T-helper 2 cell treated with Interferon-gamma antibody and Interleukin-4, amounts not matched to agents 5 μg/mL and 100 μg/mL, for 36 hours (primary cell): ENCODE data around the gene NXN.
A peak's percentile ranks its signal among the peaks of the same experiment; 100 is the strongest.
"Not testable (repeated sequence)": the region's sequence is repeated elsewhere in the genome, so short reads cannot be mapped to it uniquely, and the experiment has no call there.

Experiments
- DNase-seq: peaks from one replicate; pipeline ENCODE4 v3.0.0; 2021; ENCODE audit warnings: low spot score
- H3K27ac Mint-ChIP-seq: one replicate; pipeline ENCODE4 v1.8.0; 2021; ENCODE audit warnings: mild to moderate bottlenecking, mixed read lengths
- H3K27me3 Mint-ChIP-seq: one replicate; pipeline ENCODE4 v1.8.0; 2021; ENCODE audit warnings: low read depth, mixed read lengths
- H3K36me3 Mint-ChIP-seq: one replicate; pipeline ENCODE4 v1.8.0; 2021; ENCODE audit warnings: low read depth, mixed read lengths
- H3K4me1 Mint-ChIP-seq: one replicate; pipeline ENCODE4 v1.8.0; 2021; ENCODE audit warnings: low read depth, mixed read lengths
- H3K4me3 Mint-ChIP-seq: one replicate; pipeline ENCODE4 v1.8.0; 2022; ENCODE audit warnings: mild to moderate bottlenecking, moderate library complexity, mixed read lengths
- H3K9me3 Mint-ChIP-seq: one replicate; pipeline ENCODE4 v1.8.0; 2021; ENCODE audit warnings: mixed read lengths

Gene NXN

GRCh38 chr17:752002-752619 lies 227.5 kb downstream of the NXN start, which contains the start of gene GEMIN4:
Gene GEMIN4, minus strand, starts transcription at chr17:752264. Its CDS starts 122 bp downstream, at chr17:752142.
- Mint-ChIP-seq H3K27me3 (no peaks in the 10 kb centered on the region), H3K9me3 (peaks cover 5% of the 10 kb centered on the region), H3K36me3 (peaks cover 44% of the 10 kb centered on the region)

GRCh38 chr17:751269-752001 lies 228.1 kb downstream of the NXN start:
- peaks cover 5% of the 10 kb centered on the region for H3K9me3 Mint-ChIP-seq
- H3K27ac Mint-ChIP-seq: peak overlapping the region; percentile 93
- peak overlapping the region; percentile 97 for H3K4me3 Mint-ChIP-seq
- no peaks in the 10 kb centered on the region for H3K27me3 Mint-ChIP-seq
- DNase-seq: peak; percentile 46
- peaks cover 43% of the 10 kb centered on the region for H3K36me3 Mint-ChIP-seq
- peaks cover 21% of the 10 kb centered on the region for H3K4me1 Mint-ChIP-seq

More at GRCh38 chr17:752002-752619, 227.5 kb downstream of the NXN start, which contains the start of gene GEMIN4:
- peak within 1 kb of the TSS; percentile 97 for H3K27ac Mint-ChIP-seq
- peak within 1 kb of the TSS; percentile 97 for H3K4me3 Mint-ChIP-seq
- peak; percentile 97 for DNase-seq
- H3K4me1 Mint-ChIP-seq: peaks cover 21% of the 10 kb centered on the region

GRCh38 chr17:750431-751037 lies 229.0 kb downstream of the NXN start:
- H3K27me3 Mint-ChIP-seq: no peaks in the 10 kb centered on the region
- H3K4me3 Mint-ChIP-seq: peak overlapping the region; percentile 97
- no peak overlapping the region for H3K27ac Mint-ChIP-seq
- peaks cover 21% of the 10 kb centered on the region for H3K4me1 Mint-ChIP-seq
- peaks cover 5% of the 10 kb centered on the region for H3K9me3 Mint-ChIP-seq
- no peak for DNase-seq
- H3K36me3 Mint-ChIP-seq: peaks cover 42% of the 10 kb centered on the region

- H3K4me3 Mint-ChIP-seq: peak overlapping the region; percentile 56
- DNase-seq, H3K27me3 Mint-ChIP-seq, H3K9me3 Mint-ChIP-seq: not testable (repeated sequence)
- peaks cover 22% of the 10 kb centered on the region for H3K4me1 Mint-ChIP-seq
- peaks cover 44% of the 10 kb centered on the region for H3K36me3 Mint-ChIP-seq
- H3K27ac Mint-ChIP-seq: peak overlapping the region; percentile 21
These were observed 230.2 kb downstream of the NXN start for GRCh38 chr17:749359-749758.
